Activated CD4-positive, CD25-positive, alpha-beta regulatory T cell treated with anti-CD3 and anti-CD28 coated beads, Interleukin-2, amount 50 U/mL, for 72 hours (primary cell): ENCODE measurements around the gene TLX2.
"Not testable (repeated sequence)": the region's sequence is repeated elsewhere in the genome, so short reads cannot be mapped to it uniquely, and the experiment has no call there.

ENCODE experiments used
- DNase-seq: peaks from one replicate; pipeline ENCODE4 v3.0.0; 2021

TLX2 gene

GRCh38 chr2:74558284-74559230, 44.3 kb downstream of the TLX2 start:
- no peak for DNase-seq

DNA sequence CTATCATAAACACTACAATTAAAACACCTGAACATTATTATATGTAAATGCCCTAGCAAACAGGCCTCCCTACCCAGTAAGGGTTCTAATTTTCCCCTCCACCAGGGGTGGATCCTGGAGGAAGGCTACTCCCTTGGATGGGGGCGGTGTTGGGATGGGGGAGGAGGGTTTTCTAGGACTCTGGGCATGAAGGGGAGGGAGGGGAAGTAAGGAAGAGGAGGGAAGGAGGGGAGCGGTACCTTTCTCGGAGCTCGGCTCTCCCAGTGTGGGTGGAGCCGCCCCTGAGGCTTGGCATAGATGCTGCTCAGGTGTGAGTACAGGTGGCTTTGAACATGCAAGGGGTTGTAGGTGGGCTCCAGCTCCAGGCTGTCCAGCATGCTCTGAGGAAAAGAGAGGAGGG, 45.7 kb downstream of the TLX2 start:
- no peak for DNase-seq

DNA sequence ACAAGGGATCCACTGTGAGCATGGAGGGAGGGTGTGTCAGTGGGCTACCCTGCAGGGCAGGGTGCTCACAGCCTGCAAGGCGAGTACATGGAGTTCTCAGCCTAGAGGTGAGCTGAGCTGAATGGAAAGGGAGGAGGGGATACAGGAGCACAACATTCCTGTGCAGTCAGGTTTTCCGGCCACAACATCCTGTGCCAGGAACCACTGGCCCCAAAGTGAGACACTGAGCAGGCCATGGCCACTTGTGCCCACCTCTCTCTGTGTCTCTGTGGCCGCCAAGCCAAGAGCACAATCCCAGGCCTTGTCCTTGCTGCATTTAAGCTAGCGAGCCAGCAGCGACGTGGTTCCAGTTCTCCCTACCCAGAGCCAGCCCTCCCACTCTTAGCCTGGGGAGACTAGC, 46.3 kb downstream of the TLX2 start:
- no peak for DNase-seq

DNA sequence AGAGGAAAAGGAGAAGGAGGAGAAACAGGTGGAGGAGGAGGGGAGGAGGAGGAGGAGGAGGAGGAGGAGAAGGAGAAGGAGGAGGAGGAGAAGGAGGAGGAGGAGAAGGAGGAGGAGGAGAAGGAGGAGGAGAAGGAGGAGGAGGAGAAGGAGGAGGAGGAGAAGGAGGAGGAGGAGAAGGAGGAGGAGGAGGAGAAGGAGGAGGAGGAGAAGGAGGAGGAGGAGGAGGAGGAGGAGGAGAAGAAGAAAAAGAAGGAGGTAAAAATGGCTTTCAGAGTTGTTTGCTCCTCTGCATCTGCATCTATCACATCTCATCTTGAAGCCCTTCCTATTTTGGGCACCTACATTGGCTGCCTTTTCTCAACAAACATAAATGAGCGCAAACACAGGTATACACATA, 46.8 kb downstream of the TLX2 start:
- not testable (repeated sequence) for DNase-seq

DNA sequence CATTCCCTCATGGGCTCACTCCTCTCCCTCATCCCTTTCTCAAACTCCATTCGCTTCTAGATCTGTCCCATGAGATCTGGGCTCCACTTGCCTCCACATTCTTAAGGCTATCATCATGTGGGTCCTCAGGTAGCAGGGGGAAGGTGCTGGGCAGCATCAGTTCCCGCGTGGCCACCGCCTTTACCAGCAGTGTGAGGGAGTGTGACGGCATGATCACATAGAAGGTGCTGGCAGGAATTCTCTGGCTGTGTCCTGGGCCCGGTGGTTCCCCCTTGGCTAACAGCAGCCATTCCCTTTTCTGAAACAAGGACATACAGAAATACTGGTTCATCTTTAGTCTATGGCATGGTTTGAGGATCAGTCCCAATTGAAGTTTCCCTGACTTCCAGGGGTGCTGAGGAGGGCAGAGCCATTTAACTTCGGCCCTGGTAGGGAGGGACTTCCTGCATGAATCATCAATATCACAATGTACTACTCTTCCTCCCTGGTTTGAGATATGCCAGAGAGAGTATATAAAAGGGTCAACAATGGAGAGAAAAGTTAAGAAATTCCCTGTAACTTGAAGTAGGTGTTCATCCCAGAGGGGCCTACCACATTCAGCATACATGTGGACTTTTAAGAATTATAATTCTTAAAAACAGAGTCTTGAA, 48.0 kb downstream of the TLX2 start:
- no peak for DNase-seq

DNA sequence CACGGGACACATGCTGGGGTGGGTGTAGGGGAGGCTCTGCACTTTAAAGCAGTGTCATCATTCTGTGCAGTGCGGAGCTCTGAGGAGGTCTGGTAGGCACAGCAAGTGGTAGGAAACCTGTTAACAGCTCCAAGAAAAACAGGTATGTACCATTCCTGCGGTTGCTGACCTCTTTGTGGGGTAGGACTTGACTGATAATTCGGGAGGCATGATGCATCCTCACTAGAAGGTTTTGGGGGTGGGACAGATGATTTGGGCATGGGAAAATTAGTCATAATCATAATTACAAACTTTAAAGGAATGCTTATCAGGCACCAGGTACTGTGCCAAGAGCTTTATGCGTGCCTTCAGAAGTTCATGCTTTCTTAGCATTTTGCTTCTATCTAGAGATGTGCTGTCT, 50.0 kb downstream of the TLX2 start:
- no peak for DNase-seq

GRCh38 chr2:74566076-74566753, 52.0 kb downstream of the TLX2 start:
- DNase-seq, result no peak

- DNase-seq, result no peak
Measured at GRCh38 chr2:74566754-74567085, 52.5 kb downstream of the TLX2 start.
